ENCODE data around the gene NDUFAF4. TPM values are rescaled to one million over a fixed set of nuclear protein-coding genes. Genes with fewer than 3 reads are reported as not detected.
"Not testable (repeated sequence)": the region's sequence is repeated elsewhere in the genome, so short reads cannot be mapped to it uniquely, and the experiment has no call there.

Gene NDUFAF4
- total RNA-seq, 1 donor from 2014 or later: 28.4 TPM

- Mint-ChIP-seq H3K36me3 (ENCODE audit: insufficient read depth) (peaks cover 11% of the 10 kb centered on the region), H3K27ac (no peak overlapping the region), H3K4me3 (ENCODE audit: low read depth) (no peak overlapping the region), H3K4me1 (ENCODE audit: low read depth) (peaks cover 9% of the 10 kb centered on the region), H3K27me3 (peaks cover 47% of the 10 kb centered on the region), H3K9me3 (ENCODE audit: low read depth) (no peaks in the 10 kb centered on the region)
- TF ChIP-seq CTCF (IDR thresholded peaks at IDR 0.05; ENCODE audit: unreplicated experiment): no peak
- DNase-seq (ENCODE audit: low spot score, unreplicated experiment): no peak
Measured at GRCh38 chr6:96888745-96889144, 8.9 kb downstream of the NDUFAF4 start.

- no peak overlapping the region for H3K27ac Mint-ChIP-seq
- H3K4me1 Mint-ChIP-seq (ENCODE audit: low read depth): peaks cover 9% of the 10 kb centered on the region
- TF ChIP-seq CTCF (IDR thresholded peaks at IDR 0.05; ENCODE audit: unreplicated experiment): no peak
- DNase-seq (ENCODE audit: low spot score, unreplicated experiment): no peak
- H3K36me3 Mint-ChIP-seq (ENCODE audit: insufficient read depth): peaks cover 9% of the 10 kb centered on the region
- no peaks in the 10 kb centered on the region for H3K9me3 Mint-ChIP-seq (ENCODE audit: low read depth)
- no peak overlapping the region for H3K4me3 Mint-ChIP-seq (ENCODE audit: low read depth)
- peaks cover 59% of the 10 kb centered on the region for H3K27me3 Mint-ChIP-seq
Measured at GRCh38 chr6:96886519-96886918, 11.2 kb downstream of the NDUFAF4 start.

- H3K9me3 Mint-ChIP-seq (ENCODE audit: low read depth); H3K4me3 Mint-ChIP-seq (ENCODE audit: low read depth); H3K36me3 Mint-ChIP-seq (ENCODE audit: insufficient read depth); DNase-seq (ENCODE audit: low spot score, unreplicated experiment); H3K4me1 Mint-ChIP-seq (ENCODE audit: low read depth): not testable (repeated sequence)
- H3K27me3 Mint-ChIP-seq: peaks cover 64% of the 10 kb centered on the region
- peak overlapping the region; percentile 68 for H3K27ac Mint-ChIP-seq
Measured at GRCh38 chr6:96885187-96885631, 12.5 kb downstream of the NDUFAF4 start.

GRCh38 chr6:96878143-96878542 lies 19.5 kb downstream of the NDUFAF4 start:
- no peak for DNase-seq (ENCODE audit: low spot score, unreplicated experiment)
- Mint-ChIP-seq H3K27me3 (peaks cover 50% of the 10 kb centered on the region), H3K4me1 (ENCODE audit: low read depth) (no peaks in the 10 kb centered on the region), H3K9me3 (ENCODE audit: low read depth) (no peaks in the 10 kb centered on the region), H3K36me3 (ENCODE audit: insufficient read depth) (no peaks in the 10 kb centered on the region), H3K4me3 (ENCODE audit: low read depth) (no peak overlapping the region), H3K27ac (no peak overlapping the region)
- TF ChIP-seq CTCF (IDR thresholded peaks at IDR 0.05; ENCODE audit: unreplicated experiment): no peak

GRCh38 chr6:96876886-96877545 lies 20.7 kb downstream of the NDUFAF4 start:
- no peaks in the 10 kb centered on the region for H3K36me3 Mint-ChIP-seq (ENCODE audit: insufficient read depth)
- no peak for DNase-seq (ENCODE audit: low spot score, unreplicated experiment)
- no peaks in the 10 kb centered on the region for H3K4me1 Mint-ChIP-seq (ENCODE audit: low read depth)
- no peak overlapping the region for H3K27ac Mint-ChIP-seq
- no peak overlapping the region for H3K4me3 Mint-ChIP-seq (ENCODE audit: low read depth)
- TF ChIP-seq CTCF (IDR thresholded peaks at IDR 0.05; ENCODE audit: unreplicated experiment): no peak
- H3K27me3 Mint-ChIP-seq: peaks cover 42% of the 10 kb centered on the region
- H3K9me3 Mint-ChIP-seq (ENCODE audit: low read depth): no peaks in the 10 kb centered on the region

- Mint-ChIP-seq H3K36me3 (ENCODE audit: insufficient read depth) (no peaks in the 10 kb centered on the region), H3K4me3 (ENCODE audit: low read depth) (no peak overlapping the region), H3K27me3 (peaks cover 19% of the 10 kb centered on the region), H3K27ac (no peak overlapping the region), H3K4me1 (ENCODE audit: low read depth) (no peaks in the 10 kb centered on the region), H3K9me3 (ENCODE audit: low read depth) (no peaks in the 10 kb centered on the region)
- TF ChIP-seq CTCF (IDR thresholded peaks at IDR 0.05; ENCODE audit: unreplicated experiment): no peak
- DNase-seq (ENCODE audit: low spot score, unreplicated experiment): no peak
Measured at GRCh38 chr6:96872976-96873375, 24.7 kb downstream of the NDUFAF4 start.

Measured in progenitor cell of endocrine pancreas (in vitro differentiated cells).